Colon (tissue), 2 donors: ENCODE results near the gene TEKT5.
"Not testable (repeated sequence)": the region's sequence is repeated elsewhere in the genome, so short reads cannot be mapped to it uniquely, and the experiment has no call there.

ENCODE experiments used
- FAIRE-seq: peaks from 2 replicates; lab custom pipeline; 2012; peaks lifted over from hg19 to GRCh38; lab: Jason Lieb, UNC
- donor health status: control.
- donor health status: control.

The TEKT5 gene

DNA sequence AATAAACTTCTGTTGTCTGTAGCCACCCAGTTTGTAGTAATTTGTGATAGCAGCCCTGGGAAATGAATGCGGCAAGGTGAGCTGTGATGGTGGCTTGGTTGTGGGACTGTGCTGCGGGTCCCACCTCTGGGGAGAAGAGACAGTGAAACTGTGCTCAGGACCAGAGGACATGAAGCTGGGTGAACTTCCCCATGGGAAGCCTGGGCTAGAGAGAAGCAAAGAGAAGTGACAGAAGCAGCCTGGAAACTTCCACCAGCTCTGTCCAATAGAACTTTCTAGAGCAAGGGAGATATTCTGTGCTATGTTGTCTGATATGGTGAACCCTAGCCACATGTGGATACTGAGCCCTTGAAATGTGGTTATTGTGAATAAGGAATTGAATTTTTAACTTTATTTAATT, 62.8 kb downstream of the TEKT5 start:
- no peak for FAIRE-seq

DNA sequence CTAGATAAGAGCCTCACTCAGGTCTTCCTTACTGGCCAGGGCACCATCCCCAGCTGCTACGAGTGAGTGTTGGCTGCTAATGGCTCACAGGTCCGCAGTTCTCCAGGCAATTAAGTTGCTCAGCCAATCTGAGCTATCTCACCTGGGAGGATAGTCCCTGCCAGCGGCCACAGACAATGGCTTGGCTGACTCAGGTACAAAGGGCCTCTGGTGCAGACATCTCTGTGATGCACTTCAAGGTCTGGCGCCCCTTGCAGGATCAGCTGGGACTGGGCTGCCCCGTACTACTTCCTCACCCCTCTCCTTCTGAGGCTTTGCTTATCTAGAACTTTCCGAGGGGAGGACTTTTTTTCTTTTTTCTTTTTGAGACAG, 65.2 kb downstream of the TEKT5 start:
- no peak for FAIRE-seq

DNA sequence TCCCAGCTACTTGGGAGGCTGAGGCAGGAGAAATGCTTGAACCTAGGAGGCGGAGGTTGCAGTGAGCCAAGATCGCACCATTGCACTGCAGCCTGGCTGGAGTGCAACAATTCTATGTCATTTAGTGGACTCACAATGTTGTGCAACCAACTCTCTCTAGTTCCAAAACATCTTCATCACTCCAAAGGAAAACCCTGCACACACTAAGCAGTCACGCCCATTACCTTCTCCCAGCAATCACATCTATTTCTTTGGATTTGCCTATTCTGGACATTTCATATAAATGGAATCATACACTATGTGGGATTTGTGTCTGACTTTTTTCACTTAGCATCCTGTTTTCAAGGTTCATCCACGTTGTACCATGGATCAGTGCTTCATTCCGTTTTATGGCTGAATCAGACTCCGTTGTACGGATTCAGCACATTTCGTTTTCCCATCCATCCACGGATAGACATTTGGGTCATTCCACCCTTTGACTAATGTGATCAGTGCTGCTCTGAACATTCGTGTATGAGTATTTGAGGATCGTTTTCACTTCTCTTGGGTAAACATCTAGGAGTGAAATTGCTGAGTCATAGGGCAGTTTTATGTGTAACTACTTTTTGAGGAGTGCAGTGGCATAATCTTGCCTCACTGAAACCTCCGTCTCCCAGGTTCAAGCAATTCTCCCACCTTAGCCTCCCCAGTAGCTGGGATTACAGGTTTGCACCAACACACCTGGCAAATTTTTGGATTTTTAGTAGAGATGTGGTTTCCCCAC, 69.0 kb downstream of the TEKT5 start:
- FAIRE-seq: no peak

DNA sequence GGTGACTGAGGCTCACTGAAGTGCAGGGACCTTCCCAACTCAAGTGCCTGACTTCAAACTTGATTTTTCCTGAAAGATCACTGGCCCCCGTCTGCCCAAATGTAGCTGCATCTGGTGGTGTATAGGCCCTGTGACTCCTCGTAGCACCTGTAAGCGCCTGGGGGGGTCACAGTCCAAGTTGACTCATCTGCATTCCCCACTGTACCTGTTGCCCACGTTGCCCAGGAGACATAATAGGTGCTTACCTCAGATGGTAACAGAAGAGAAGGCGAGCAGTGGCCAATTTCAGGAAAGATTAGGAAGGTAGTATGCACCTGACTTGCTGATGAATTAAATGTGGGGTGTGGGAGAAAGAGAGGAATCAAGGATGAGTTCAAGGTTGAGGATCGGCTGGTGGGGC, 70.2 kb downstream of the TEKT5 start:
- no peak for FAIRE-seq

DNA sequence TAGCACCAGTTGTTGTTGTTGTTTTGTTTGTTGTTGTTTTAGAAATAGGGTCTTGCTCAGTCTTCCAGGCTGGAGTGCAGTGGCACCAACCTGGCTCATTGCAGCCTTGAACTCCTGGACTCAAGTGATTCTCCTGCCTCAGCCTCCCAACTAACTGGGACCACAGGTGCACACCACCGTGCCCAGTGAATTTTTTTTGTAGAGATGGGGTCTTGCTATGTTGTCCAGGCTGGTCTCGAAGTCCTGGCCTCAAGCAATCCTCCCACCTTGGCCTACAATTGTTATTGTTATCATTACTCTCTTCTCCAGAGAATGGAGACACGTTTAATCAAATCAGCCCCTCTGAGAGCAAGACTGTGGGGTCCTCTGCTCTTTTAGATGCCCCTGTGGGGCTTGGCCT, 71.7 kb downstream of the TEKT5 start:
- FAIRE-seq: no peak

DNA sequence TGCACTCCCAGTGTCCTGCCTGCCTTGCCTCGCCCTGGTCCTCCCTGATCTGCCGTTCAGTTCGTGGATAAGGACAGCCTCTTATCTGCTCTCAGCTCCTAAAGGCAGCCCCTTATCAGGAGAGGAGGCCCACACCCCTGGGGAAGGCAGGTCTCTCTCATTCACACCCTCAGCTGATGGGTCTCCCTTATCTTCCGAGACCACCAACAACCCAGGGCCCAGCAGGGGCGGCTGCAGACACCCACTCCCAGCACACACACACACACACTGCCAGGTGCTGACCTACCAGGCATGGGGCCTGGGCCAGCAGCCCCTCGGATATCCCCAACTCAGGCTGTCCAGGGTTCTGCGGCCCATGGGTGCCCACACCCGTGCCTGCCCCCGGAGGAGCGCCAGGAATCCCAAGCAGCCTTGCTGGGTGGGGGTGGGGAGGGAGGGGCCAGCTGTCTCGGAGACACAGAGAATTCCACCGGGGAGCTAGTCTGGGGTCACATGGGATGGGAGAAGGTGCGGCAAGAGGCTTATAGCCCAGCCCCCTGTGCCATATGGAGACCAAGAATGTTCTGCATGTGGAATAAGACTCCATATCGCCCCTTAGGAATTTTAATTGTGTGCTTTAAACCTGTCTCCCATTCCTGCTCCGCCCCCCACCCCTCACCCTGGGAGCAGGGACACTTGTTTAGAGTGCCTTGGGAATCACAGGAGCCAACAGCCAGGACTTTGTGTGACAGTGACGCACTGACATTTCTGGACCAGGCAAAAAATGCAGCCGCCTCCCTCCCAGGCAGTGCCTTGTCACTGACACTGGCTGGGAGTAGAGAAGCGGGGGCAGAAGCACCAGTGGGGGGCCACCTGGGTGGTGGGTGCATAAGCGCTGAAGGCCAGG, 72.5 kb downstream of the TEKT5 start:
- FAIRE-seq: no peak

DNA sequence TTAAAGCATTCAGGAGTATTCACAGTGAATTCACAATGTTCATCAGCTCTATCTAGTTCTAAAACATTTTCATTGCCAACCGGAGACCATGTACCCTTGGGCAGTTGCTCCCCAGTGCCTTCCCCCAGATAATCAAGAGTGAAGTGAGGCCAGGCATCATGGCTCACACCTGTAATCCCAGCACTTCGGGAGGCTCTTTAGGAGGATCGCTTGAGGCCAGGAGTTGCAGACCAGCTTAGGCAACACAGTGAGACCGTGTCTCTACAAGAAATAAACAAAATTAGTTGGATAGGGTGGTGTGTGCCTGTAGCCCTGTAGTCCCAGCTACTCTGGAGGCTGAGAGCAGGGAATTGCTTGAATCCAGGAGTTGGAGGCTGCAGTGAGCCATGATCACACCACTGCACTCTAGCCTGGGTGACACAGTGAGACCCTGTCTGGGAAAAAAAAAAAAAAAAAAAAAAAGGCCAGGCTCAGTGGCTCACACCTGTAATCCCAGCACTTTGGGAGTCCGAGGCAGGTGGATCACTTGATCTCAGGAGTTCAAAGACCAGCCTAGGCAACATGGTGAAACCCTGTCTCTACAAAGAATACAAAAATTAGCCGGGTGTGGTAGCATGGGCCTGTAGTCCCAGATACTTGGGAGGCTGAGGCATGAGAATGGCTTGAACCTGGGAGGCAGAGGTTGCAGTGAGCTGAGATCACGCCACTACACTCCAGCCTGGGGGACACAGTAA, 73.3 kb downstream of the TEKT5 start:
- not testable (repeated sequence) for FAIRE-seq

DNA sequence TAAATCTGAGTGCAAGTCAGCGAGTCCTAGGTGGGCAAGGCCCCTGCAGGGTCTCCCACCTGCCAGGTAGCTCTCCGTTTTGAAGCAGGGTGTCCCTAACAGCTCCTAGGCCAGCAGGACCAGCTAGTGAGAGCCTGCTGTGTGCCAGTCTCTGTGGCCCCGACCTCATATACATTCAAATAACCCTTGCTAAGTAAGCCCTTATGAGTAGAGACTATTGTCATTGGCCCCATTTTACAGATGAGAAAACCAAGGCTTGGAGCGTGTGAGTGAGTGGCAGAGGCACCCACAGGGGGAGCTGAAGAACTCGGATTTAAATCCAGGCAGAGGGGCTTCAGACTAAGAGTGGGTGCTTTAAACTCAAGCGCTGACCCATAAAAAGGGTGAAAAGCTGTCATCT, 74.6 kb downstream of the TEKT5 start:
- no peak for FAIRE-seq

DNA sequence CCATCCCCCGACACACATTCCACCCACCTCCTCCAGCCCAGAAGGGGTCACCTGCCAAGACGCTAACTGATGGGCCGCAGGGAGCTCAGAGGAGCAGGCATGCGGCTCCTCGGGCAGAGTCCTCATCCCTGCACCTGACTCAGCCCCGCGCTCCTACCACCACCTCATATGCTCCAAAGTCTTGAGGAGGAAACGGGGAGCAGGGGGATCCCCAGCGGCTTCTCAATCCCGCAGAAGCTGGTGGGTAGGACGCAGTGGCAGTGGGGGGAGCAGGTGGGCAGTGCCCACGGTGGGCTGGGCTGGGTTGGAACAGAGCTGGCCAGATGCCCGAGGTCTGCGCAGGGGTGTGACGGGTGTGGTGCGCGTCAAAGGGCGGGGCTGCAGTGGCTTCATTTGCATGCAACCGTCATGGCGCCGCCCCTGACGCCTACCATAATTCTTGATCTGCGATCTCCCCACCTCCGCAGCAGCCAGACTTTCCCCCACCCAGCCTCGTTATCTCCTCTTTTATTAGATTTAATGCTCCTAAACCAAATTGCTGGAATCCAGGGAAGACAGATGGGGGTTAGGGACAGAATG, 75.4 kb downstream of the TEKT5 start:
- no peak for FAIRE-seq

DNA sequence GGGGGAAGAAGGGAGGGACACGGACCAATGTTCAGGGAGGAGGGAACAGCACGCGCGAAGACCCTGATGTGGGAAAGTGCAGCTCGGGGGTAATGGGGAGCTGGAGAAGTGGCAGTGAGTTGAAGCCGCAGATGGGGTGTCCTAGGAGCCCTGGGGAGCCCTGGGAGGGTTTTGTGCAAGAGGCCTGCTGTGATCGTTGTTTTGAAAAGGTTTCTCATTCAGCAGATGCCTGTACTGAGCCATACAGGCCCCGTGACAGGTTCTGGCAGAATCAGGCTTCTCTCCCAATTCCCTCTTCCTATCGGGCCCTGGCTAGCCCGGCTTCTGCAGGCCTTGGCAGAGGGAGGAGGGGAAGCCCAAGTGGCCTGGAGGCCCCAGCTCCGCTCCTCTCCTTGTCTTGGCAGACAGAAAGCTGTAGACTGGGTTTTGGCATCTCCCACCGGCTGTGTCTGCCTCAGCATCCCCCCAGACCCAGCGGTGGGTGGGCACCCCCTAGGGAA, 76.0 kb downstream of the TEKT5 start:
- FAIRE-seq: no peak

DNA sequence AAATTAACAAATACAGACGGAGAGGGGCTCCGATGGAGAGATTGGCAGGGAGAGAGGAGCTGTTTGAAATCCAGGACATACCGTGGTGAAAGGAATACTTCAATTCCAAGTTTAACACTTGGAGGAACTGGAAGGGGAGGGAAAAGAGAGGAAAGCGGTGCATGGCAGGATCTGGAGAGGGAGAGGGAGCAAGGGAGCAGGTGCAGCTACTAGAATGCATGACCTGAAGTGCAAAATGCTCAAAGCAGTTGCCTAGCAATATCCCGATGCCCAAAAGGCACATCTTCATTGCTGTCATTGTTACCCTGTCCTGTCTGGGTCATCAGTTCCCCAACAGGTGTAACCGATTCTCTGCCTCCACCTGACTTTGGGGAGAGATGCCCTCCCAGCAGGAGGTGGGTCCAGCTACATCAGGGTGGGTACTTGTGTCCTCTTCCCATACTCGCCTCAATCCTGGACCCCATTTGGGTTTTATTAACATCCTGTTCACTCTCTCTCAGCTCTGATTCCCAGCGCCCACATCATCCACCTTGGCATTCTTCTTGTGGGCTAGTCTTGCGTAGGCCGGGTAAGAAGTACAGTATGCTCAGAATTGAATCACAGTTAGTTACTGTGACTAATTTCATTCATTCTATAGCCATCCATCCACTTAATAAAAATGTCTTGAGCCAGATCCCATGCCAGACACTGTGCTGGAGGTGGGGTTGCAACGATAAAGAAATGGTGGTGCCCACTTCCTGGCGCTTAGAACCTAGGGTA, 76.9 kb downstream of the TEKT5 start:
- FAIRE-seq: no peak

DNA sequence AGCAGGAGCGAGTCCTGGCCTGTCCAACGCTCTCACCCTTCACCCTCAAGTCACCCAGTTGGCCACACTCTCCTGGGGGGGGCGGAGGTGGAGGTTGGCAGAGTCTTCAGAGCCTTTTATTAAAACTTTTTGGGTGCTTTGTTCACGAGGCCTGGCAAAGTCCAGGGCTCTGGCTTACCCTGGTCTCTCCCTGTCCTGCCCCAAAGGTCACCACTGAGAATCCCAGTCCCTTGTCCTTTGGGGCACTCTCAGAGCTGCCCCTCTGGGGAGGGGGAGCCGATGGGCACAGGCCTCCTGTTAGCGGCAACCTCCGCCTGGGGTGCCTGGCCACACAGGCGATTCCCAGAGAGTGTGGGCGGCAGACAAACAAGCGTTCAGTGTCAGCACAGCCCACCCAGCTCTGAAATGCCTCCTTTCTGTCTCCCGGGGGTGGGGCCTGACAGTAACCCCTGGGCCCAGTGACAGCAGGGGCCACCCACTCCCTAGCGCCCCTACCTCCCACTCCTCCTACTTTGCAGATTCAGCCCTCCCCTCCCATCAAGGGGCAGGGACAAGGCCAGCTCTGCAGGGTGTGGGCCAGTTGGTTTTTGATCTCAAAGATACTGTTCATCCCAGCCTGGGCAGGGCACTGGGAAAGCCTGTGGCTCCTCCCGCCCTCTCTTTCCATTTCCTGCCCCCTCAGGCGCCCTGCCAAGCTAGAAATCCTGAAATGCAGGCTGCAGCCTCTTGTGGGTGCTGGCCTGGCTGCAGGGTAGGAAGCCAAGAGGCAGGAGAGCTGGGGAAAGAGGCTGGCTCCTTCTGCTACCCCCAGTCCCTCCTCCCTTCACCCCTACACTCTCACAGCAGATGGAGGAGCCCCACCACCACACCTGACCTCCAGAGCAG, 77.7 kb downstream of the TEKT5 start:
- no peak for FAIRE-seq

DNA sequence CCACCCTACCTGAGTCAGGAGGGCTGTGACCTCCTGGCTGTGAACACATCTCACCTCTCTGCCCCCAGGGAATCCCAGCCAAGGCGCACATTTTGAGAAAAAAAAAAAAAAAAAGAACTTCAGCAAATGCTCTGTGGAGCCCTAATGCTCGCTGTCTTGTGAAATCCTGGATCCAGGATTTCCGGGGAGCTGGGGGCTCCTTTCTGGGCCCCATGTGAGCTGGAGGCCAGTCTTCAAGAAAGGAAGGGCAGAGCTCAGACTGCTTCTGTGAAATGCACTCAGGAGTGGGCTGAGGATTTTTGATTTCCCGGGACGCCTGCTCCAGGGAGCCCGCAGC, 78.3 kb downstream of the TEKT5 start:
- no peak for FAIRE-seq

DNA sequence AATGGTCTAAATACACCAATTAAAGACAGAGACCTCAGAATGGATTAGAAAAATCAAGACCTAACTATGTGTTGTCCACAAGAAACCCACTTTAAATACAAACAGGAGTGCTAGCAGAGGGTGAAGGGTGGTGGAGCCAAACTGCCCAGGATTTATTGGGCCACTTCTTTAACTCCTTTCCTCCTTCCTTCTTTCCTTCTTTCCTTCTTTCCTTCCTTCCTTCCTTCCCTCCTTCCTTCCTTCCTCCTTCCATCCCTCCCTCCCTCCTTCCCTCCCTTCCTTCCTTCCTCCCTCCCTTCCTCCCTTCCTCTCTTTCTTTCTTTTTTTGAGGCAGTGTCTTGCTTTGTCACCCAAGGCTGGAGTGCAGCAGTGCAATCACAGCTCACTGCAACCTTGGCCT, 80.0 kb downstream of the TEKT5 start:
- FAIRE-seq: no peak

DNA sequence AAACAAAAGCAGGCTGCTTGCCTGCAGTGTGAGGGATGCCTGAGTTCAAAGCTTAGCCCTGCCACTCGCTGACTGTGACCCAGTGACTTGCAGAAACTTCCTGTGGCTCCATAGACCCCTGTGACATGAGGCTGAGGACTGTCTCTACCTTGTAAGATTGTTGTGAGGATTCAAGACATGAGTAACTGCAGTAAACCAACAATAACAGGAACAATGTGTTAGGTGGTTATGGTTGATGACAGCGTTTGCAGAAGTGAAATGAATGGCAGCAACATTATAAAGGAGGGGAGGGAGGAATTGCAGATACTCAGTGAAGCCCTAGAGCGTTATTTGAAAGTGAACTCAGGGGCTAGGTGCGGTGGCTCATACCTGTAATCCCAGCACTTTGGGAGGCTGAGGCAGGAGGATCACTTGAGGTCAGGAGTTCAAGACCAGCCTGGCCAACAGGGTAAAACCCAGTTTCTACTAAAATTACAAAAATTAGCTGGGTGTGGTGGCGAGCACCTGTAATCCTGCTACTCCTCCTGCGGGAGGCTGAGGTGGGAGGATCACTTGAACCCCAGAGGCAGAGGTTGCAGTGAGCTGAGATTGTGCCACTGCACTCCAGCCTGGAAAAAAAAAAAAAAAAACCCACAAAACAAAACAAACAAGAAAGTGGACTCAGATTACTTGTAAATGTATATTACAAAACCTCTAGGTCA, 80.8 kb downstream of the TEKT5 start:
- FAIRE-seq: no peak

DNA sequence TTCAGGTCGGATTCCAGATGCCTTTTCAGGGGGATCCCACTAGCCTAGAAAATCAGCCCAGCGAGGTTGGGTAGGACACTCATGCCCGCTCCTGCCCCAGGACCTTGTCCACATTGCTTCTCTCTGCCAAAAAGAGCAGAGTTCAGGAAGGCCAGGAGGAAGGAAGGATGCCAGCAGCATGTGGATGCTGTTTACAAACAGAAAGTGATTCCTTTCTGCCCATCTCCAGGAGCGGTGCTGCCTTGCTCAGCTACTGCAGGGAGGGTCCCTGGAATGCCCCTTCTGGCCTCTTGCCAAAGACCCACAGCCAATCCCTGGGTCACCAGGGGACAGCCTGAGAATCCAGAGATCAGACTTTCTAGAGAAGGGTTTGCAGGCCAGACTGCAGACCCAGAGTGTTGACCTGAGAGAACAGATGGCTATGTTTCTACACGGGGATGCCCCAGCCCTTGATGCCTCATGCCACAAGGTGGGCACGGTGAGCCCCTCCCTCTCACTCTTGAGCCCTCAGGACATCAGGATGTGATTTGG, 82.0 kb downstream of the TEKT5 start:
- FAIRE-seq: no peak

DNA sequence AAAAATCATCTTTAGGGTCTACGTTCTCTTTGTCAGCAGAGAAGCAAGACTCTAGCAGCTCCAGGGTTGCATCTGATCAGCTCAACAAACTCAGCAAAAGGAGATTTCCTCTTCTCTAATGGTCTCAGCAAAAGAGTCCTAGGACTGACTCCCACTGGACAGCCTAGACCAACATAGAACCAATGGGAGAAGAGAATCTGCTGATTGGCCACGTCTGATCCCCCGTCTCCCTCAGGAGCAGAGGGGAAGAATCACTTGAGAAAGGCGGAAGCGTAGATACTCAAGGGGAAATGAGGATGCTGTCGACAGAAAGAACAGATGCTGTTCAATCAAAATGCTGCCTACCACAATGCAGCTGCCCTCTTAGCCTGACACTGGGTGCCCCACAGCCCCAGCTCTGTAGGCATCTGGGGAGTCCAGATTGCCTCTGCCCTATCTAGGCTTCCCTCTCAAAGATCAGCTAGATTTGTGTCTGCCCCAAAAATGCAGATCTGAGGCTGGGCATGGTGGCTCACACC, 82.8 kb downstream of the TEKT5 start:
- no peak for FAIRE-seq

DNA sequence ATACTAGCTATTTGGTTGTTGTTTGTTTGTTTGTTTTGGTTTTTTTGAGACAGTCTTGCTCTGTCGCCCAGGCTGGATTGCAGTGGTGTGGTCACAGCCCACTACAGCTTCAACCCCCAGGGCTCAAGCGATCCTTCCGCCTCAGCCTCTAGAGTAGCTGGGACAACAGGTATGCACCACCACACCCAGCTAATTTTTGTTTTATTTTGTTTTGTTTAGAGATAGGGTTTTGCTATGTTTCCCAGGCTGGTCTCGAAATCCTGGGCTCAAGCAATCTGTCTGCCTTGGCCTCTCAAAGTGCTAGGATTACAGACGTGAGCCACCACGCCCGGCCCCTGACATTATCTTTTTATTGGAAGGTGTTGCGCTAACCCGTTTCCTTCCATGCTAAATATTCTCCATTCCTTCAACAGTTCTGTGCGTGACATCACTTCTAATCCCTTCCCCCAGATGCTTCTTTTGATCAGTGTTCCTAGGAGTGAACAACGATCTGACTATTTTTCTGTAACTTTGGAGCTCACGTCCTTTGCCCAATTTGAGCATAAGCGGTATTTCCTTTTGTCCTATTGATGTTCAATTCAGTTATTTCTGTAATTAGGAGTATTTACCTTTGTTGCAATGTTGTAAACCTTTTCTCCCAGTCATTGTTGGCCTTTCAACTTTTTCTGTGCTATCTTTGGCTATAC, 84.1 kb downstream of the TEKT5 start:
- no peak for FAIRE-seq

DNA sequence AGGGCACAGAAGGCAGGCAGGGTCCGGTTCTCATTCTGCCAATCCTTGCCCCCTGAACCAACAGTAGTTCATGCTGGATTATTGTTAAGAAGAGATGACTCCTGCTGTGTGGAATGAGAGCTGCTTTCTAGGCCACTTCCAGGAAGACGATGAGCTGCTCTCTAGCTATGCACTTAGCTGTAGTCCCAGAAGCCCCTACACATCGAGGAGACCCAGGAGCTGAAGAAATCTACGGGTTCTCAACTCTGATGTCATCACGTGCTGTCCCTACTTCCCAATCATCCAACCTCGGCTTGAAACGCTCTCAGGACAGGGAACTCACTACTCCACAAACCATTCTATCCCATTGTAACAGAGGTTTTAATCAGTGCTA, 85.3 kb downstream of the TEKT5 start:
- no peak for FAIRE-seq
